GM12801 (cell line): ENCODE data around the gene MTX3.

Source experiments
- CTCF ChIP-seq: IDR thresholded peaks from one replicate; pipeline ENCODE4 v1.5.1; 2011; ENCODE audit warnings: control low read depth; ENCODE audit not compliant: insufficient read length; ENCODE audit errors: extremely low read depth

Gene MTX3

GRCh38 chr5:79971156-79971555, 19.9 kb downstream of the MTX3 start:
- TF ChIP-seq CTCF = no peak

GRCh38 chr5:79966448-79966847, 24.6 kb downstream of the MTX3 start:
- no peak for TF ChIP-seq CTCF

- no peak for TF ChIP-seq CTCF
These were observed 26.9 kb downstream of the MTX3 start for GRCh38 chr5:79964136-79964535.

- no peak for TF ChIP-seq CTCF
These were observed 27.6 kb downstream of the MTX3 start for GRCh38 chr5:79963261-79964061.

GRCh38 chr5:79962575-79963222, 28.4 kb downstream of the MTX3 start:
- TF ChIP-seq CTCF = no peak

GRCh38 chr5:79961716-79962574, 29.1 kb downstream of the MTX3 start:
- TF ChIP-seq CTCF = no peak

- no peak for TF ChIP-seq CTCF
These were observed 31.7 kb downstream of the MTX3 start for GRCh38 chr5:79959407-79959806.
